ENCODE results near the gene RNF145. TPM values are rescaled to one million over a fixed set of nuclear protein-coding genes. Genes with fewer than 3 reads are reported as not detected.

The RNF145 gene
- polyA plus RNA-seq, 3 donors = 9.1 to 23.6 (median 11.5) TPM

DNA sequence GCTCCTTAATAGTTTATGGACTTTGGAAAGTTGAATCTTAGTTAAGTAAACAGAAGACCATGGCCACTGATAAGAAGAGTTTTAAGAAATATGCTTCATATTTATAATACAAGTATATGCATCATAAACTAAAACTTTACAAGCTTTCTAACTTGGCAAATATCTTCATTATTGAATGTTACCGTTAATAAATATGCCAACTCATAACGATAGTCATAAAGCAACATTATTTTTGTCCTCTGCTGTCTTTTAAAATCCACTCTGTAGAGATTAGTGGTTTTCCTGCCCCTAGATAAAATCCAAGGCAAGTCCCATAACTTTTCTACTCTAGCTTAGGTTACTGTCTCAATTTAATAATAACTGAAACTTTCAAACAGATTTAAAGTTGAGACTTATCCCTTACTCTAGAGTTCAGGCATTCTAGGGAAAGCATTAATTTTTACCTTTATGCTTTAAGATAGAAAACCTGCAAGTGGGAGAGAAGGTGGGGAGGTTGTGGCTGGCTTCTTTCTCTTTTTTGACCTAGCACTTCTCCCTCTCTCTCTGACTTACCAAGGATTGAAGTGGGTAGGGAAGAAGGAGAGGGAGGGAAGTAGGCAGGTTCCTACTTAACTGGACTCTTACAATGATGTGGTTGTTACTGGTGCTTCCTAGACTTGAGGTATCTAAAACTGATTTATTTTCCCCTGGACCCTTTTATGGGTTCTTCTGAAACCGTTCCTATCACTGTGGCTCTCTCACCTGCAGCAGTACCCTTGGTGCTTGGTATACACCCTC, 29.6 kb downstream of the RNF145 start:
- Mint-ChIP-seq H3K4me3 (no peak overlapping the region), H3K27me3 (ENCODE audit: low read depth in 3 of 3) (no peaks in the 10 kb centered on the region), H3K36me3 (peaks cover 50 to 58% of the 10 kb centered on the region in 2 donors), H3K9me3 (no peaks in the 10 kb centered on the region), H3K4me1 (peaks cover 21% of the 10 kb centered on the region), H3K27ac (peak overlapping the region; percentile 56 to 88 (median 81))
- Histone ChIP-seq H3K9me3 (replicated peaks in 1 of 2; ENCODE audit: control insufficient read depth in 1 of 2, insufficient read depth in 1 of 2, low read length in 2 of 2) (no peaks in the 10 kb centered on the region), H3K9ac (ENCODE audit: insufficient read depth, low read length, poor library complexity, severe bottlenecking) (no peak overlapping the region), H3K36me3 (replicated peaks in 1 of 2; ENCODE audit: control insufficient read depth in 1 of 2, insufficient read depth in 2 of 2, low read length in 2 of 2) (peaks cover 23 to 59% of the 10 kb centered on the region in 2 donors), H3K27ac (ENCODE audit: low read depth in 1 of 2, low read length in 2 of 2) (peak overlapping the region in 1 of 2 donors; percentile 59), H3K4me2 (replicated peaks; ENCODE audit: extremely low read depth, low read length, poor library complexity, severe bottlenecking) (no peak overlapping the region), H3K27me3 (ENCODE audit: control insufficient read depth in 2 of 2, insufficient read depth in 2 of 2, low read length in 2 of 2) (no peaks in the 10 kb centered on the region), H2AFZ (ENCODE audit: insufficient read depth, low read depth, low read length, poor library complexity, severe bottlenecking) (no peak overlapping the region), H3K4me1 (ENCODE audit: control insufficient read depth in 1 of 2, insufficient read depth in 2 of 2, low read length in 2 of 2) (peaks cover 11% of the 10 kb centered on the region in 2 donors), H3K4me3 (replicated peaks in 1 of 3; ENCODE audit: low read depth in 2 of 3, low read length in 3 of 3) (no peak overlapping the region), H4K20me1 (ENCODE audit: insufficient read depth, low read length) (peaks cover 42% of the 10 kb centered on the region), H3K79me2 (ENCODE audit: insufficient read depth, low read length) (peaks cover 14% of the 10 kb centered on the region)
- TF ChIP-seq, protein P1, sequence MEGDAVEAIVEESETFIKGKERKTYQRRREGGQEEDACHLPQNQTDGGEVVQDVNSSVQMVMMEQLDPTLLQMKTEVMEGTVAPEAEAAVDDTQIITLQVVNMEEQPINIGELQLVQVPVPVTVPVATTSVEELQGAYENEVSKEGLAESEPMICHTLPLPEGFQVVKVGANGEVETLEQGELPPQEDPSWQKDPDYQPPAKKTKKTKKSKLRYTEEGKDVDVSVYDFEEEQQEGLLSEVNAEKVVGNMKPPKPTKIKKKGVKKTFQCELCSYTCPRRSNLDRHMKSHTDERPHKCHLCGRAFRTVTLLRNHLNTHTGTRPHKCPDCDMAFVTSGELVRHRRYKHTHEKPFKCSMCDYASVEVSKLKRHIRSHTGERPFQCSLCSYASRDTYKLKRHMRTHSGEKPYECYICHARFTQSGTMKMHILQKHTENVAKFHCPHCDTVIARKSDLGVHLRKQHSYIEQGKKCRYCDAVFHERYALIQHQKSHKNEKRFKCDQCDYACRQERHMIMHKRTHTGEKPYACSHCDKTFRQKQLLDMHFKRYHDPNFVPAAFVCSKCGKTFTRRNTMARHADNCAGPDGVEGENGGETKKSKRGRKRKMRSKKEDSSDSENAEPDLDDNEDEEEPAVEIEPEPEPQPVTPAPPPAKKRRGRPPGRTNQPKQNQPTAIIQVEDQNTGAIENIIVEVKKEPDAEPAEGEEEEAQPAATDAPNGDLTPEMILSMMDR (IDR thresholded peaks at IDR 0.05) = no peak
- intact Hi-C loops (cut with micrococcal nuclease) = no loop called here
- 100% methylated on average over 1 of the region's 3 CpGs for WGBS (ENCODE audit: insufficient coverage)
- DNase-seq = peak in 1 of 3 donors; percentile 11

DNA sequence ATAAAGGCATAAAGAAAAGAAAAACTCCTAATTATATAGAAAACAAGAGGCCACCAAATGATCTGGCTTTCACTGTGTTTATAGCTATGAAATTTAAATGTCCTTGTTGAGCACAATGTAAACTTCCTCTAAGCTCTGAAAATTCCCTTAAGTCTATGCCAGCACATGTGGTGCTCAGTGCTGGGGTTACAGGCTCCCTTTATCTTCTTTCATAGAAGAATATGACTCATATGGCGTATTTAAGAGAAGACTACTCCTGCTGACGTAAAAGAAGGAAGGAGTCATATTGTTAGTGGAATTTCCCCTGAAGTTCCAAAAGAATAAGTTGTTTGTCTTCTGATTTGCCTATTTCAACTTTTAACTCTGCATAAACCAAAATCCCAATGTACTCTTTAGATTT, 30.4 kb downstream of the RNF145 start:
- H3K36me3 Mint-ChIP-seq = peaks cover 46 to 59% of the 10 kb centered on the region in 2 donors
- H4K20me1 ChIP-seq (ENCODE audit: insufficient read depth, low read length) = peaks cover 38% of the 10 kb centered on the region
- no peaks in the 10 kb centered on the region for H3K27me3 ChIP-seq (ENCODE audit: control insufficient read depth in 2 of 2, insufficient read depth in 2 of 2, low read length in 2 of 2)
- H3K27me3 Mint-ChIP-seq (ENCODE audit: low read depth in 3 of 3) = no peaks in the 10 kb centered on the region
- TF ChIP-seq, protein P1 (IDR thresholded peaks at IDR 0.05) = no peak
- H2AFZ ChIP-seq (ENCODE audit: insufficient read depth, low read depth, low read length, poor library complexity, severe bottlenecking) = no peak overlapping the region
- peak; percentile 58 to 91 (median 60) for DNase-seq
- peaks cover 29 to 66% of the 10 kb centered on the region in 2 donors for H3K36me3 ChIP-seq (replicated peaks in 1 of 2; ENCODE audit: control insufficient read depth in 1 of 2, insufficient read depth in 2 of 2, low read length in 2 of 2)
- H3K9me3 ChIP-seq (replicated peaks in 1 of 2; ENCODE audit: control insufficient read depth in 1 of 2, insufficient read depth in 1 of 2, low read length in 2 of 2) = no peaks in the 10 kb centered on the region
- no CpG with 5 or more reads among the region's 2 CpGs for WGBS (ENCODE audit: insufficient coverage)
- no peak overlapping the region for H3K9ac ChIP-seq (ENCODE audit: insufficient read depth, low read length, poor library complexity, severe bottlenecking)
- peak overlapping the region in 1 of 2 donors; percentile 59 for H3K27ac ChIP-seq (ENCODE audit: low read depth in 1 of 2, low read length in 2 of 2)
- H3K4me3 Mint-ChIP-seq = no peak overlapping the region
- no peaks in the 10 kb centered on the region for H3K9me3 Mint-ChIP-seq
- no peak overlapping the region for H3K4me3 ChIP-seq (replicated peaks in 1 of 3; ENCODE audit: low read depth in 2 of 3, low read length in 3 of 3)
- intact Hi-C loops (cut with micrococcal nuclease) = no loop called here
- H3K4me1 ChIP-seq (ENCODE audit: control insufficient read depth in 1 of 2, insufficient read depth in 2 of 2, low read length in 2 of 2) = peaks cover 11% of the 10 kb centered on the region in 2 donors
- peak overlapping the region; percentile 56 to 88 (median 81) for H3K27ac Mint-ChIP-seq
- H3K4me1 Mint-ChIP-seq = peaks cover 21% of the 10 kb centered on the region
- H3K4me2 ChIP-seq (replicated peaks; ENCODE audit: extremely low read depth, low read length, poor library complexity, severe bottlenecking) = no peak overlapping the region
- H3K79me2 ChIP-seq (ENCODE audit: insufficient read depth, low read length) = peaks cover 12% of the 10 kb centered on the region
